ENCODE data around the gene CDKN2AIP. TPM values are rescaled to one million over a fixed set of nuclear protein-coding genes. Genes with fewer than 3 reads are reported as not detected.
"Not testable (repeated sequence)": the region's sequence is repeated elsewhere in the genome, so short reads cannot be mapped to it uniquely, and the experiment has no call there.

The CDKN2AIP gene
- total RNA-seq, 4 donors from 2014 or later: 16.9 to 30.3 (median 22.8) TPM

- Histone ChIP-seq H3K27ac (no peak overlapping the region), H3K36me3 (no peaks in the 10 kb centered on the region), H3K27me3 (no peaks in the 10 kb centered on the region), H3K9me3 (no peaks in the 10 kb centered on the region), H3K4me3 (replicated peaks in 1 of 3) (no peak overlapping the region), H3K4me1 (no peaks in the 10 kb centered on the region)
- no peak for DNase-seq
- WGBS, 2 donors: 62 to 69% methylated on average over 3 of the region's 3 CpGs
- TF ChIP-seq POLR2A (IDR thresholded peaks at IDR 0.05): no peak
- no peak for TF ChIP-seq CTCF (IDR thresholded peaks at IDR 0.05)
- intact Hi-C loops (cut with DNase I): no loop called here
Measured at GRCh38 chr4:183430994-183431347, 13.5 kb upstream of the CDKN2AIP start.

GRCh38 chr4:183431614-183432013 is 12.8 kb upstream of the CDKN2AIP start:
- Histone ChIP-seq H3K9me3 (no peaks in the 10 kb centered on the region), H3K36me3 (no peaks in the 10 kb centered on the region), H3K27ac (no peak overlapping the region), H3K4me1 (no peaks in the 10 kb centered on the region), H3K4me3 (replicated peaks in 1 of 3) (no peak overlapping the region), H3K27me3 (no peaks in the 10 kb centered on the region)
- 97% methylated on average over 9 of the region's 9 CpGs for WGBS, 2 donors
- DNase-seq: no peak
- TF ChIP-seq POLR2A (IDR thresholded peaks at IDR 0.05) (no peak), CTCF (IDR thresholded peaks at IDR 0.05) (no peak)
- intact Hi-C loops (cut with DNase I): no loop called here

- intact Hi-C loops (cut with DNase I); H3K36me3 ChIP-seq; H3K4me3 ChIP-seq (replicated peaks in 1 of 3); H3K4me1 ChIP-seq; DNase-seq; H3K27ac ChIP-seq; H3K27me3 ChIP-seq; H3K9me3 ChIP-seq: not testable (repeated sequence)
- WGBS, 2 donors: 83% methylated on average over 7 of the region's 27 CpGs; no CpG with 5 or more reads in 1 of the 2 donors
Measured at GRCh38 chr4:183433183-183433582, 11.3 kb upstream of the CDKN2AIP start.

- H3K4me3 ChIP-seq (replicated peaks in 1 of 3): no peak overlapping the region
- no peak for TF ChIP-seq CTCF (IDR thresholded peaks at IDR 0.05)
- no peak for TF ChIP-seq POLR2A (IDR thresholded peaks at IDR 0.05)
- peaks cover 0 to 4% of the 10 kb centered on the region in 2 donors for H3K4me1 ChIP-seq
- DNase-seq: no peak
- H3K36me3 ChIP-seq: no peaks in the 10 kb centered on the region
- intact Hi-C loops (cut with DNase I): no loop called here
- no peaks in the 10 kb centered on the region for H3K9me3 ChIP-seq
- WGBS, 2 donors: 83 to 91% methylated on average over 15 of the region's 15 CpGs
- no peaks in the 10 kb centered on the region for H3K27me3 ChIP-seq
- H3K27ac ChIP-seq: no peak overlapping the region
Measured at GRCh38 chr4:183434264-183434663, 10.2 kb upstream of the CDKN2AIP start.

GRCh38 chr4:183434666-183435190 is 9.7 kb upstream of the CDKN2AIP start:
- no peak overlapping the region for H3K27ac ChIP-seq
- H3K4me3 ChIP-seq (replicated peaks in 1 of 3): no peak overlapping the region
- intact Hi-C loops (cut with DNase I): no loop called here
- H3K36me3 ChIP-seq: no peaks in the 10 kb centered on the region
- DNase-seq: no peak
- H3K9me3 ChIP-seq: no peaks in the 10 kb centered on the region
- TF ChIP-seq CTCF (IDR thresholded peaks at IDR 0.05) (no peak), POLR2A (IDR thresholded peaks at IDR 0.05) (no peak)
- H3K27me3 ChIP-seq: no peaks in the 10 kb centered on the region
- 48 to 57% methylated on average over 5 of the region's 5 CpGs for WGBS, 2 donors
- peaks cover 0 to 4% of the 10 kb centered on the region in 2 donors for H3K4me1 ChIP-seq

- WGBS, 2 donors: 72 to 82% methylated on average over 5 of the region's 5 CpGs
- Histone ChIP-seq H3K4me1 (peaks cover 0 to 4% of the 10 kb centered on the region in 2 donors), H3K27ac (no peak overlapping the region), H3K9me3 (no peaks in the 10 kb centered on the region), H3K27me3 (no peaks in the 10 kb centered on the region), H3K4me3 (replicated peaks in 1 of 3) (no peak overlapping the region), H3K36me3 (no peaks in the 10 kb centered on the region)
- TF ChIP-seq CTCF (IDR thresholded peaks at IDR 0.05): no peak
- no peak for TF ChIP-seq POLR2A (IDR thresholded peaks at IDR 0.05)
- intact Hi-C loops (cut with DNase I): no loop called here
- DNase-seq: no peak
Measured at GRCh38 chr4:183435803-183436202, 8.6 kb upstream of the CDKN2AIP start.

All from thyroid gland (tissue), 4 donors.